Measurements from ENCODE around the gene CSF1. TPM values are rescaled to one million over a fixed set of nuclear protein-coding genes. Genes with fewer than 3 reads are reported as not detected.

Gene CSF1
- total and polyA plus RNA-seq, 2 of the 13 experiments (the other 11 are each of a cell fraction or from before 2014, with no cell fraction given): 4.6 to 13.3 TPM

- TF ChIP-seq ZNF280B (CRISPR knock-in tag; IDR thresholded peaks at IDR 0.05; ENCODE audit: borderline replicate concordance) (no peak), MAF1 (CRISPR knock-in tag; IDR thresholded peaks at IDR 0.05; ENCODE audit: borderline replicate concordance) (no peak), ZGPAT (CRISPR knock-in tag; IDR thresholded peaks at IDR 0.05) (no peak), EHMT2 (IDR thresholded peaks at IDR 0.05; ENCODE audit: borderline replicate concordance, low read depth, low read length) (no peak), SAP130 (CRISPR knock-in tag; IDR thresholded peaks at IDR 0.05; ENCODE audit: low read depth) (peak; percentile 69), TFE3 (CRISPR knock-in tag; IDR thresholded peaks at IDR 0.05) (peak; percentile 97), CREB1 (IDR thresholded peaks at IDR 0.05) (peak; percentile 62), CREB1 (CRISPR knock-in tag; IDR thresholded peaks at IDR 0.05) (no peak), TOE1 (CRISPR knock-in tag; IDR thresholded peaks at IDR 0.05) (no peak), MAFK (conservative IDR thresholded peaks at IDR 0.05 in 1 of 2, IDR thresholded peaks at IDR 0.05 in 1 of 2; ENCODE audit: low read length in 2 of 2) (no peak), HNRNPK (IDR thresholded peaks at IDR 0.05; ENCODE audit: low read depth, low read length, poor library complexity, severe bottlenecking) (no peak), SP140L (CRISPR knock-in tag; IDR thresholded peaks at IDR 0.05; ENCODE audit: borderline replicate concordance) (no peak), NR2F6 (IDR thresholded peaks at IDR 0.05) (no peak), NR2F6 (CRISPR knock-in tag; IDR thresholded peaks at IDR 0.05) (peak; percentile 60; the same call in 1 of the 2 replicates), SIX1 (CRISPR knock-in tag; IDR thresholded peaks at IDR 0.05; ENCODE audit: borderline replicate concordance) (no peak), FOXA3 (CRISPR knock-in tag; IDR thresholded peaks at IDR 0.05) (peak; percentile 24; the same call in 1 of the 2 replicates), TMF1 (CRISPR knock-in tag; IDR thresholded peaks at IDR 0.05; ENCODE audit: low read depth) (no peak), ZZZ3 (CRISPR knock-in tag; IDR thresholded peaks at IDR 0.05; ENCODE audit: borderline replicate concordance) (no peak), PRDM10 (CRISPR knock-in tag; IDR thresholded peaks at IDR 0.05; ENCODE audit: low read depth) (0 out of 2 replicates have a peak, but pooled peaks have one; percentile 31), ZUFSP (CRISPR knock-in tag; IDR thresholded peaks at IDR 0.05; ENCODE audit: borderline replicate concordance) (no peak), TBP (CRISPR knock-in tag; IDR thresholded peaks at IDR 0.05) (no peak)
Measured at GRCh38 chr1:109901524-109902145, 9.0 kb upstream of the CSF1 start (continued).

All from HepG2 (cell line).